Endothelial cell of umbilical vein (primary cell): ENCODE results near the gene PARP12.

ENCODE experiments used
- CTCF ChIP-seq, 2 donors: IDR thresholded peaks; 1 replicate in 1 of 2; 2 replicates in 1 of 2; pipeline ENCODE4 v1.5.1; 2011; ENCODE audit warnings: low read length in 2 of 2, mild to moderate bottlenecking in 2 of 2, moderate library complexity in 2 of 2, control low read depth in 1 of 2, inconsistent platforms in 1 of 2, low read depth in 1 of 2; ENCODE audit not compliant: insufficient read depth in 1 of 2; ENCODE audit errors: extremely low read depth in 1 of 2
- EZH2 ChIP-seq: IDR thresholded peaks from 2 replicates; pipeline ENCODE4 v1.6.1; 2012; ENCODE audit warnings: borderline replicate concordance, low read depth, mild to moderate bottlenecking, moderate library complexity, low read length, inconsistent platforms; ENCODE audit not compliant: severe bottlenecking
- GATA2 ChIP-seq: IDR thresholded peaks from 2 replicates; pipeline ENCODE4 v1.7.0; 2011; ENCODE audit warnings: low read depth, mild to moderate bottlenecking, moderate library complexity, mixed read lengths, low read length; ENCODE audit not compliant: insufficient read length, insufficient read depth
- JUN ChIP-seq: IDR thresholded peaks from 2 replicates; pipeline ENCODE4 v1.6.1; 2011; ENCODE audit warnings: borderline replicate concordance, low read depth; ENCODE audit not compliant: insufficient read length, insufficient read depth
- MAX ChIP-seq: IDR thresholded peaks from 2 replicates; pipeline ENCODE4 v1.6.1; 2011; ENCODE audit not compliant: insufficient read depth, insufficient read length
- MYC ChIP-seq: IDR thresholded peaks from one replicate; pipeline ENCODE4 v1.6.1; 2011; ENCODE audit warnings: mild to moderate bottlenecking, low read depth, low read length
- POLR2A ChIP-seq: IDR thresholded peaks from 2 replicates; pipeline ENCODE4 v1.6.1; 2012; ENCODE audit warnings: low read depth, mild to moderate bottlenecking, control low read depth, low read length
- POLR2AphosphoS5 ChIP-seq: IDR thresholded peaks from 2 replicates; pipeline ENCODE4 v1.6.1; 2012; ENCODE audit warnings: low read depth, mild to moderate bottlenecking, control low read depth, low read length, moderate library complexity; ENCODE audit not compliant: insufficient read depth

- no peak for TF ChIP-seq POLR2A
- TF ChIP-seq CTCF (IDR thresholded peaks at IDR 0.05; ENCODE audit: extremely low read depth in 1 of 2, insufficient read depth in 1 of 2, low read depth in 1 of 2, low read length in 2 of 2), result no peak
- TF ChIP-seq POLR2AphosphoS5, result no peak
- TF ChIP-seq MYC, result no peak
- no peak for TF ChIP-seq EZH2
- no peak for TF ChIP-seq MAX
- no peak for TF ChIP-seq JUN
- TF ChIP-seq GATA2, result no peak
Measured at GRCh38 chr7:140042386-140042670, 20.4 kb downstream of the PARP12 start.
